ENCODE results near the gene MIF4GD.

DNA sequence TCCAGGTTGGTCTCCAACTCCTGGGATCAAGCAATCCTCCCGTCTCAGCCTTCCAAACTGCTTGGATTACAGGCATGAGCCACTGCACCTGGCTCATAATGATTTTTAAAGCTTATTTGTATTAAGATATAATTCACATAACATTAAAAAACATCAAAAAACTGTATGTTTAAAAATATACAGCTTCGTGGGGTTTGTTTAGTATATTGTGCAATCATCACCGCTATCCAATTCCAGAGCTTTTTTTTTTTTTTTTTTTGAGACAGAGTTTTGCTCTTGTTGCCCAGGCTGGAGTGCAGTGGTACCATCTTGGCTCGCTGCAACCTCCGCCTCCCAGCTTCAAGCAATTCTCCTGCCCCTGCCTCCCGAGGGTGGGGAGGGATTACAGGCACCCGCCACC is 29.2 kb upstream of the MIF4GD start:
- TF ChIP-seq, protein P1, sequence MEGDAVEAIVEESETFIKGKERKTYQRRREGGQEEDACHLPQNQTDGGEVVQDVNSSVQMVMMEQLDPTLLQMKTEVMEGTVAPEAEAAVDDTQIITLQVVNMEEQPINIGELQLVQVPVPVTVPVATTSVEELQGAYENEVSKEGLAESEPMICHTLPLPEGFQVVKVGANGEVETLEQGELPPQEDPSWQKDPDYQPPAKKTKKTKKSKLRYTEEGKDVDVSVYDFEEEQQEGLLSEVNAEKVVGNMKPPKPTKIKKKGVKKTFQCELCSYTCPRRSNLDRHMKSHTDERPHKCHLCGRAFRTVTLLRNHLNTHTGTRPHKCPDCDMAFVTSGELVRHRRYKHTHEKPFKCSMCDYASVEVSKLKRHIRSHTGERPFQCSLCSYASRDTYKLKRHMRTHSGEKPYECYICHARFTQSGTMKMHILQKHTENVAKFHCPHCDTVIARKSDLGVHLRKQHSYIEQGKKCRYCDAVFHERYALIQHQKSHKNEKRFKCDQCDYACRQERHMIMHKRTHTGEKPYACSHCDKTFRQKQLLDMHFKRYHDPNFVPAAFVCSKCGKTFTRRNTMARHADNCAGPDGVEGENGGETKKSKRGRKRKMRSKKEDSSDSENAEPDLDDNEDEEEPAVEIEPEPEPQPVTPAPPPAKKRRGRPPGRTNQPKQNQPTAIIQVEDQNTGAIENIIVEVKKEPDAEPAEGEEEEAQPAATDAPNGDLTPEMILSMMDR (IDR thresholded peaks at IDR 0.05), result no peak
- TF ChIP-seq POLR2A (IDR thresholded peaks at IDR 0.05), result no peak
- no peak for TF ChIP-seq POLR2AphosphoS5 (IDR thresholded peaks at IDR 0.05)
- no peak for TF ChIP-seq EP300 (IDR thresholded peaks at IDR 0.05)
